Muscle of back (tissue), 11 donors: Measurements from ENCODE around the gene AGTRAP. TPM values are rescaled to one million over a fixed set of nuclear protein-coding genes. Genes with fewer than 3 reads are reported as not detected.

Source experiments
- DNase-seq, 3 donors: peaks; one replicate each; pipeline versions ENCODE4 v3.0.0 to v3.0.0-alpha.2; 2013
- polyA plus RNA-seq, 10 donors: library from polyadenylated mRNA; unstranded; fragments of 120-200 nt; gene quantifications; one replicate each; pipeline ENCODE4 v1.2.1, GENCODE V29; 2013; ENCODE audit not compliant: insufficient read length in 10 of 10

AGTRAP gene
- polyA plus RNA-seq, 10 donors, result 13.9 to 20.4 (median 16.7) TPM

DNA sequence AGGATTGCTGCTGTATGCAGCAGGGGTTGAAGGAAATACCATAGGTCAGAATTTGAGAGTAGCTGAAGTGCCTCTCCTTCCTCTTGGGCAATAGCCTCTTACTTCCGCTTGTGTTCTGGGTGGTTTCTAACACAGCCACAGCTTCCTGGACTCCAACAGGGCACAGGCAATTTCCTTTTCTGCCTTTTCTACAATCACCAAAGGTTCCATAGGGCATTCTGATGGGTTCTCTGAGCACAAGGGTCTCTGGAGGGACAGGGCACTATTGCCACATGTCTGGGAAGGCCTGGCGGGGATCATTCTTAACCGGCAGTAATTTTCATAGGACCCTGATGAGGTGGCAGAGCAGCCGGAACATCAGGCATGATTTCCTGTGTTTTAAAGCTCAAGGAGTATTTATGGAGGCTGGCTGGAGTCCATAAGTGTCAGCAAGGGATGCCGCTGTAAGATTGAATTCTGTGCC lies 5.5 kb upstream of the AGTRAP start:
- peak in 1 of 3 donors; percentile 55 for DNase-seq

DNA sequence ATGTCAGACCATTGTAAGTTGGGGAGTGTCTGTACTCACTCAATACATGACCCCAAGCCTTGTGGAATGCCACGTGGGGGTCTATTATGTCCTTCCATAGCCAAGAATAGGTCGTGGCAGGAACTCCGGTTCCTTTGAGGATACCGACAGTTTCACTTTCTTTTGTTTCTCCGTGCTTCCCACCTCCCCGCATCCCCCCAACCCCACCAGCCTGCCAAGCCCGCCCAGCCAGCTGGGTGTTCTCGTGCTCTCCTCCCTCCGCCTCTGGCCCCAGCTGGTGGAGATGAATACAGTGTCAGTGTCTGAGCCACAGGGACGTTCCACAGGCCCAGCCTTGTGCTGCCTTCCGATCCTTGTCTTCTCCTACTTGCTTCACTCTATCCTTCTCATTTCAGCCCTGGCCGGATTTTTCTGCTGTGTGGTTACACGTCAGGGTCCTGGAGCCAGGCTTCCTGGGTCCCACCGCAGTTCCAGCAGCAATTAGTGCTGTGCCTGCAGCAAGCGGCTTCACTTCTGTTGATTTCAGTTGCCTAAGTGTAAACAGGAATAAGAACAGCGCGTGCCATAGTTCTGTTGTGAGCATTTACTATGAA lies 4.1 kb upstream of the AGTRAP start:
- DNase-seq, result peak; percentile 80 to 93 (median 88)

DNA sequence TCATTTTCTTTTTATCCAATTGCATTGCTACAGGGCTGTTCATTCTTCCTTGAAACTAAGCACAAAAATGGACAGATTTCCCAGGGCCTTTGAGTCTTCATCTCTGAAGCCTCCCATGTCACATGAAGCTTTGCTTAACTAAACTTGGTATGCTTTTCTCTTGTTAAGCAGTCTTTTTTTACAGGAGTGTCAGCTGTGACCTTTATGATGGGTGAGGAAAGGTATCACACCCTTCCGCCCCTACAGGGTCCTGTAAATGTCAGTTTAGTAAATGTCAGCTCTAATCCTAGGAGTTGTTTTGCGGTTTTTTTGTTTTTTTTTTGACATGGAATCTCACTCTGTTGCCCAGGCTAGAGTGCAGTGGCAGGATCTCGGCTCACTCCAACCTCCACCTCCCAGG lies 2.6 kb upstream of the AGTRAP start:
- DNase-seq, result no peak

DNA sequence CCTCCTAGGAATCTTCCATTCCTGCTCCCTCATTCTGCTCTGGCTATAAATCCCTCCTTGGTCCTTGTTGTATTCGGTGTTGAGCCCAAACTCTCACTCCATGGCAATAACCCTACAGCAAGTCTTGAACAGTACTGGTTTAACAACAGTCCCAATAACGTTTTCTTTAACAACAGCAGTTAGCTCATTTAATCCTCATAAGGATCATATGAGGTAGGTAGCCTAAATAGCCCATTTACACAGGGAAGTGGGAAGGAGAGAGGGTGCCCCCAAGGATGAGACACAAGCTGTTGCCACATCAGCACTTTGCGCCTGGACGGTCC lies 444 bp upstream of the AGTRAP start:
- DNase-seq, result no peak

DNA sequence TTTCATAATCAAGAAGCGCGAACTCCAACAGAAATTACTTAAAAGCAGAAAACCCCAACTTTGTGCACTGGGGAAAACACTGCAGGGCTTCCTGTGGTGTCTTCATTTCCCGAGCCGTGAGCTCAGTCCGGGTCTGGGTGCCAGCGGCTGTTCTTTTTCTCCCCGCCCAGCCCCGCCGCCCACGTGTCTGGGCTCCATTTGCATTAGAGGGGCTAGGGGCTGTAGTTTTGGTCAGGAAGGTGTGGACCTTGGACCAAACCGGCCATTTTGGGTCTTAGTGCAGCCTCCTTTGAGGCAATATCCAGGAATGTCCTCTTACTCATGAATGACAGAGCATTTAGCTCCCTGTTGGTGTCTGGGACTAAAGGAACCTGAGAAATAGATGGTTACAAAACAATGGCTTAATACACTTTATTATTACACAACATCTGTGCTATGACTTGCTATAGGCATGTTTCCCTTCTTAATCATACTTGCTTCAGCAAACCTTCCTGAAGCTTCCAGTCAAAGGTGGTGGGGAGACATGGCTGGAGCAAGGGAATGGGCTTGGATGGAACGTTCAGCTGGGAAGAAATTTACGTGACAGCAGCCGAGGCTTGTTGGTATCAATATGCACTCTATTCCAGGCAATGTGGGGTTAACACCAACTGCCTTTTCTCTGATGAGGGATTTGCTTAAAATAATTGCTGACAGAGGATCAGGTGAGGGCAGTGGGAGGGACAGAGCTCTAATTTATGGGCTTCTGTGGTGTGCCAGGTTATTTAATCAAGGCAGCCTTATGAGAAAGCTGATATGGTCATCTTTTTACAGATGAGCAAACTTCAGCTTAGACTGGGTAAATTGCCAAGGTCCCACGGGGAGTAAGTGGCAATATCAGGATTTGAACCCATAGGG lies 1.1 kb downstream of the AGTRAP start:
- peak; percentile 33 to 79 (median 56) for DNase-seq

DNA sequence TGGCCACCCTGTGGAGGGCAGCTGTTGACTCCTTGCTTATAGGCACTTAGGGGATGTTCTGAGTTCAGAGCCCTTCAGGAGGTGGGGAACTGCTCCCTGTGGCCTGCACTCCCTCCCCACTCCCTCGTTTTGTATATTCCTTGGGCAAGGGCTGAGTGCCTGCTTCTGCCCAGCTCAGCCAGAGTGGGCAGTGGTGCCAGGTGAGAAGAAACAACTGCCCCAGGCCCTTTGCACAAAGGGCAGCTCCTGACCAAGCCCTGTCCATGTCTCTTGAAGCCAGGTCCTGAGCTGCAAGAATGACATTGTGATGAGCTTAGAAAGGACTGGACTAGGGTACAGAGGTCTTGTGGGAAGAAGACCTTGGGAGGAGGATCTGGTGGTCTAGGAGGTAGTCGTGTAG lies 2.2 kb downstream of the AGTRAP start:
- no peak for DNase-seq

DNA sequence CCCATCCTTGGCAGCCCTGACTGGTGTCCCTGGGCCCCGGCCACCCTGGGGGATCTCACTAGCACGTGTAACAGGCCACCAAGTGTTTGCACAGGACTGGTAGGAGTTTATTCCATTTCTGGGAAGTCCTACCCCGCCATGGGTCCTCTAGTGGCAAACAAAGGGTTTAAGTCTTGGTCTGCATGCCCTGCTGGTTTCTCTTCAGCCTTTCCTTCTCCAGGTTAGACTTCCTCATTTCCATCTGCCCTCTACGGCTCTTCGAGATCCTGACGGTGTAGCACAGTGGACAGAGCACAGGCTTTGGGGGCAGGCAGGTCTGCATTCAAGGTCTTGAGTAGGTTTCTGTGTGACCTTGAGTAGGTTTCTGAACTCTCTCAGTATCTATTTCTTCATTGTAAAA lies 2.8 kb downstream of the AGTRAP start:
- no peak for DNase-seq

DNA sequence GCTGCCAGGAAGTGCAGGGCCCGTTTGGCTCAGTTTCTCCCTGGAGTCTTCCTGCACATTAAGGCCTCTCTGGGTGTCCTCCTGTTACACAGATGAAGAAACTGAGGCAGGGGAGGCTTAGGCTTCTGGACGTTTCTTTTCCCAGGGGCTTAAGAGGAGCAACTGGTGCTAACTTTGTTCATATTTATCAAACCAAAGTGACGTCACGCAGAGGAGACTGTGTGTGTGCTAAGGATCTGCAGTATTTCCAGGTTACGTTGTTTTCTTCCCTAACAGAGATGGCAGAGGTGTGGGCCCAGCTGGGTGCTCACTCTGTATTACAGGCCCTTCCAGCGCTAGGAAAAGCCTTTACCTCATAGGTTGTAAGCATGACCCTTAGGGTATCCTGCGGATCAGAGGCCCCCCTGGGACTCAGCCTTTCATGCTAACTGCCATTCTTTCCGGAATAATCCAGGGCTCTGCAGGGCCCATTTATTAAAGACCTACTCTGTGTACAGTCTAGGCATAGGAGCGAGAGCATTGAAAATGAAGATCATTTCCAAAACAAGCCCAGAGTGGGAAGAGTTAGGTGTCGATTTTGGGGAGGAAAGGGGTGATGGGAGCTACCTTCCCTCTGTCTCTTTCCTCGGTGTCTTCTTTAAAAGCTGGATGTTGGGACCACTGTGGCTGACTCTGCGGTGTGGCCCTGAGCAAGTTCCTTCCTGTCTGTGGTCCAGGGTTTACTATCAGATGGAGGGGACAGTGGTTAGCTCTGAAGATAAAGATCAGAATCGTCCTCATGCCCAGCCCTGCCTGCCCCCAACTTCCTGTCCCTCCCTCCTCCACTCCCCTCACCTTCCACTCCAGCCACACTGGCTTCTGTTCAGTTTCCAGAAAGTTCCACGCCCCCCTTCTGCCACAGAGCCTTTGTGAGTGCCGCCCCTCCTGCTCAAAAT lies 4.6 kb downstream of the AGTRAP start:
- DNase-seq, result no peak

DNA sequence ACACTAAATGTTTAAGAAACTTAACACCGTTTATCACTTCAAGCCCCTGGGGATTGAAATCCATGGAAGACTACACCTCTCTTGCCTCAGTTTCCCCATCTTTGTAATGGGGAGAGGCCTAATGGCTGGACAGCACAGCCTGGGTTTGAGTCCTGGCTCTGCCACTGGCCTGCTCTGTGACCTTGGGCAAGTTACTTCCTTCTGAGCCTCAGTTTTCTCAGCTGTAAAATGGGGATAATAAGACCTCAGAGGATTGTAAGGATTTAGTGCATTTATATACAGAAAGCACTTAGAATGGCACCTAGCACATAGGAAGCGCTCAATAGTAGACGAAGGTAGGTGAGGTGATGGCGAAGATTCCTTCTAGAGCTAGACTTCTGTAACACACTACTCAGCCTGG lies 5.5 kb downstream of the AGTRAP start:
- no peak for DNase-seq

DNA sequence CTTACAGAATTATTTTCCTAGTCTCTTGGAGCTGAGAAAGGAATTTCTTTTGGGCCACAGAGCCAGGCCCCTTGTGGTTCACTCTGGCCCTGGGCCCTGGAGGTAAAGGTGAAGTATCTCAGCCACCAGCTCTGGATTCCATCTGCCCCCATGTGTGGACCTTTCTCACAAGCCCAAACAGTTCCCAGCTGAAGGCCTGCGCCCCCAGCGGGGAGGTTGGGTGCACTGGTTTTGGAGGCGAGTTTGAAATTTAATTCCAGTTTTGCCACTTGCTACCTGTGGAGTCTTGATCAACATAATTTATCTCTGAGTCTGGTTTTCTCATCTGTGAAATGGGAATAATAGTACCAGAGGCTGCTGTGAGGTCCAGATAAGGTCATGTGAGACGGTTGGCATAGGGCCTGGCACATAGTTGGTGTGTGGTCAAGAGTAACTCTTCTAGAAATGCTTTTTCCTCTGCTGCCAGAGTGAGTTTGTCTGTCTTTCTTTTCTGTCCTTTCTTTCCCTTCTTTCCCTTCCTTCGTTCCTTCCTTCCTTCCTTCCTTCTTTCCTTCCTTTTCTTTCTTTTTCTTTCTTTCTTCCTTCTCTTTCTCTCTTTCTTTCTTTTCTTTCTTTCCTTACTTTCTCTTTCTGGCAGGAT lies 6.1 kb downstream of the AGTRAP start:
- DNase-seq, result no peak

DNA sequence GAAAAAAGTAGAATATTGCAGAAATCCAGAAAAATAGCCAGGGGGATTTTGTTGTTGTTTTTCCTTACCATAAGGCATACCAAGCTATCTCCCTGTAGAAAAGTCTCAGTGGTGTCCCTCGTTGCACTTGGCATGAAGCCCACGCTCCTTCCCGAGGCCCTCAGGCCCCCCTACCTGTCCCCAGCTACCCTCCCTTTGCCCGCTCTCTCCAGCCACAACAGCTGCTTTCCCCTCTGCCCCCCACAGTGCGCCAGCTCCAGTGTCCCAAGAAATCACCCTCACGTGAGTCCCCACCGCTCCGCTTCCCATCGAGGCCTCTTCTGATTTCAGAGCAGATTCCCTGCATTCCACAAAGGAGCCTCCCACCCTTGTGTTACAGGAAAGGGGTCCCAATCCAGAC lies 8.4 kb downstream of the AGTRAP start:
- no peak for DNase-seq

DNA sequence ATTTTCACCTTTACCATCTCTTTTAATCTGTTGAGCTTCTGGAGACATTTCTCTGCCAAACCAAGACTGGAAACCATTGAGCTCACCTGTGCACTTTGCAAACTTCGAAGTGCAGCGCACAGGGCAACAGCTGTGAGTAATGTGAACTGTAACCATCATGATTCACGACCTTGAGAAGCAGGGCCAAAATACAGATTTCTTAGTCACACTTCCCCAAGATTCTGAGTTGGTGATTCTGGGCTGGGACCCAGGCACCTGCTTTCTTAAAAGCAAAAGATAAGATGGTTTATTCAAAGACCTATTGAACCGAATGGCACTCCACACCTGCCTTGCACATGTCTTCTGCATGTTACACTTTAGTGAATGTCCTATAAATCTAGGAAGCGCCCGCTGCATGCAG lies 10.2 kb downstream of the AGTRAP start:
- no peak for DNase-seq

DNA sequence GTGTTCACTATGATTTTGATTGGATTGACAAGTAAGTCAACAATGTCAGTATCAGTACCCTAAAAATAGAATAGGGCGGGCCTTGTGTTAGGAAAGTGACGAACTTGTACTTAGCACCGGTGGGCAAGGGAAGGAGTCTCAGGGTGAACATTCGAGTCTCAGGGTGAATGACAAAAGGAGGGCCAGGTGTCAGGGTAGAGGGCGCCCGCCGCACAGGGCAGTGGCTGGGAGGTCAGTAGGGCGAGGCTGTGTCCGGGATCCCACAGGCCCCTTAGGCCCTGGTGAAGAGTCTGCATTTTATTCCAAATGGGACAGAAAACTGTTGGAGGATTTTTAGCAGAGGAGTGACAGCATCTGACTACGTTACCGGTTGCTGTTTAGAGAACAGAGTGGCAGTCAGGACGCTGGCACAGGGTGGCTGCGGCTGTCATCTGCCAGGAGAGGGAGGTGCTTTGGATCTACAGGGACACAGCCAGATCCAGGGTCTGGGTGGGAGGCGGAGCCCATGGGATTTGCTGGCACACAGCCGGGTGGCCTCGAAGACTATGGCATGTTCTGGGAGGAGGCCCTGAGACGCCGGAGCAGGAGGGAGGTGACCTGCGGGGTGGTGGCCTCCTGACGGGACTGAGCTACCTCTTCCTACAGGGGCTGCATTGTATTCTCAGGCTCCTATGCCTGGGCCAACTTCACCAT lies 11.0 kb downstream of the AGTRAP start:
- no peak for DNase-seq

DNA sequence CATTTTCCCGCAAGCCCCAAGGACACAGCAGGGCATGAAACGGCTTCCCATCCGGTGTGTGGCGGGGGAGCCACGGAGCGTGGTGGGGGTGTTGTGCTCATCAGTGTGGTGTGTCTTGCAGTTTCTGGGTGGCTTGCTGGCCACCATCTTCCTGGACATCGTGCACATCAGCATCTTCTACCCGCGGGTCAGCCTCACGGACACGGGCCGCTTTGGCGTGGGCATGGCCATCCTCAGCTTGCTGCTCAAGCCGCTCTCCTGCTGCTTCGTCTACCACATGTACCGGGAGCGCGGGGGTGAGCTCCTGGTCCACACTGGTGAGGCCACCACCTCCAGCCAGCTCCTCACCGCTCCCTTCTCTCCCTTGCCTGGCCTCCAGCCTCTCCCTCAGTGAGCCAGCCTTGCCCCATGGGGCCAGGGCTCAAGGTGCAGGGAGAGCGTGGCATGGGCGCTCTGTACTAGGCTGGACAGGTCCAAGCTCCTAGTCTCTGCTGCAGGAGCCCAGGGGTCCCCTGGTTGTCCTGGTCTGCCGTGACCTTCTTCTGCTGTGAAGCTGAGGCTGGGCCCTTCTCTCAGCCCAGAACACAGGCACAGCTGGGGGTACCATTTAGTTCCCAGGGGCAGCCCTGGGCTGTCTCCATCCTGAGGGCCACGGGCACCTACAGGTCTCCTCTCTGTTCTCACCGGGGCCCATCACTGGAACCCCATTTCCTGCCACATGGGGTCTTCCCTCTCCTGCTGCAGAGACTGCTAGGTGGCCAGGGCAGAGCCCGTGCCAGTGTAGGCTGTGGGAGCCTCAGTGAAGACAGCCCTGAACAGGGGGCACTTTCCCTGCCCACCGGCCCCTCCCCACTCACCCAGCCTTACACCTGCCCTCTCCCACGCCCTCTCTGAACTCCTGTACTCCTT lies 12.6 kb downstream of the AGTRAP start:
- DNase-seq, result no peak

DNA sequence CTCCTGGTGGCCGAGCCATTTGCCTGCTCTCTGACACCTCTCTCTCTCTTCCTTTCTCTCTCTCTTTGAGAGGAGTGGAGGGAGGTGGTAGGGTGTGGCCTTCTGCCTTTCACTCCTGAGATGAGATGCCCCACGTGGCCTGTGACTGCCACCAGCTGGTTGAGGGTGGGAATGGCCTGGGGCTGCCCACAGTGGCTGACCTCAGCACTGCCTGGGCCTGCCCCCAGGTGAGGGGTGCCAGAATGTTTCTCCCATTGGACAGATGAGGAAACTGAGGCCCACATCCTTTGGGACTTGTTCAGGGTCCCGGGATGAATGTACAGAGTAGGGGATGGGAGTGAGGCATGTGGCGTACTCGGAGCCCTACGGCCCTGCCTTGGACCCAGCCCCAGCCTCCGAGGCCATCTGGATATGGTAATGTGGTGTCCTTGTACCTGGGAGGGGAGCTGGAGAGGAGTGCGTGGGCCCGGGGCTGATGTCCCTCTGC lies 13.3 kb downstream of the AGTRAP start:
- no peak for DNase-seq

DNA sequence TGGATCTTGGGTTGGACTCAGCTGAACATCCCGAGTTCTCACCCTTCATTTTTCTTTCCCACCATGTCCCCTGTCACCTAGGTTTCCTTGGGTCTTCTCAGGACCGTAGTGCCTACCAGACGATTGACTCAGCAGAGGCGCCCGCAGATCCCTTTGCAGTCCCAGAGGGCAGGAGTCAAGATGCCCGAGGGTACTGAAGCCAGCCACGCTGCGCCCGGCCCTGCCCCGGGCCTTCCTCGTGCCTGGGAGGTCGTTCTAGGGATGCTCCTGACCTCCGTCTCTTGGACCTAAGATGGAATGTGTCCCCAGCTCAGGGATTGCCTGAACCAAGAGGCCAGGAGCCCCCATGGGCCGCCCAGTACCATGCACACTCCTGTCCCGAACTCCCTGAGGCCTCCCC lies 14.1 kb downstream of the AGTRAP start:
- no peak for DNase-seq

DNA sequence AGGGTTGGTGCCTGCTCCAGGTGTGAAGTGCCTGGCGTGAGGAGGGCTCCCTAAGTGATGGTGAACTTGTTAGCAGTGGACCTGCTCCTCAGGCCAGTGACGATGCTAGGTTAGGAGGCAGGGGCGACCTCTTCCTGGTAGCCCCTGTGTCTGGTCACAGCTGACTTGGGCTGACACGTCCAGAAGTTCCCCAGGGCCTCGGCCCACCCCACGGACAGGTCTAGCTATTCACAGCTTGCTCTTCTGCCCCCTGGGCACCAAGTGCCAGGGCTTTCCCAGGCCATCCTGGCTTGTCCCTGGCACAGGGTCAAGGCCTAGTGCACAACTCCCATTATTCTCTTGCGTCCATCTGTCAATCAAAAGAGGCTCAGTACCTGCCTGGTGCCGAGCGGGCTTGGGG lies 15.2 kb downstream of the AGTRAP start:
- DNase-seq, result no peak

DNA sequence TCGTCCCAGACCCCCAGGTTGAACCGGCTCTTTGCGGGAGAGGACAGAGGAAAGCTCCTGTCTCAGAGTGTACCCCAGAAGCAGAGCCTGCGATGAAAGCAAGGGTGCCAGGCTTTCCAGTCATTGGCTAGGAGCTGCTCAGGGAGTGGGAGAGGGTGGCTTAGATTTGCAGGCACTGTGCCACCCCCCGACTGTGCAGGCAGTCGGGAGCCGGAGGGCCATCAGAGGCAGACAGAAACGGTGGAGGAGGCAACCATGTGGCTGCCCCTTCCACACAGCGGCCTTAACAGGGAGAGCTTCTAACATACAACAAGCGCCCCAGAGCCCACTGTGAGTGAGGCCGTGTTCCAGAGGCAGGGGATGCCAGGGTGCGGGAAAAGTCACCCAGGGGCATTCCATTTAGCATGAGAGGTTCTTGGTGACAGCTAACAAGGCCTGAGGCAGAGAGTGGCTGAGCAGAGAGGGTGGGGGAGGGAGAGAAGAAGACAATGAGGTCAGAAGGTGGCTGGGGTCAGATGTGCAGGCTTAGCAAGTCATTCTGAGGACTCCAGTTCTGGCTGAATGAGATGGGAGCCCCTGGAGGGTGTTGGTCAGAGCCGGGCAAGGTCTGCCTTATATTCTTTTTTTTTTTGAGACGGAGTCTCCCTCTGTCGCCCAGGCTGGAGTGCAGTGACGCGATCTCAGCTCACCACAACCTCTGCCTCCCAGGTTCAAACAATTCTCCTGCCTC lies 16.6 kb downstream of the AGTRAP start:
- DNase-seq, result no peak

DNA sequence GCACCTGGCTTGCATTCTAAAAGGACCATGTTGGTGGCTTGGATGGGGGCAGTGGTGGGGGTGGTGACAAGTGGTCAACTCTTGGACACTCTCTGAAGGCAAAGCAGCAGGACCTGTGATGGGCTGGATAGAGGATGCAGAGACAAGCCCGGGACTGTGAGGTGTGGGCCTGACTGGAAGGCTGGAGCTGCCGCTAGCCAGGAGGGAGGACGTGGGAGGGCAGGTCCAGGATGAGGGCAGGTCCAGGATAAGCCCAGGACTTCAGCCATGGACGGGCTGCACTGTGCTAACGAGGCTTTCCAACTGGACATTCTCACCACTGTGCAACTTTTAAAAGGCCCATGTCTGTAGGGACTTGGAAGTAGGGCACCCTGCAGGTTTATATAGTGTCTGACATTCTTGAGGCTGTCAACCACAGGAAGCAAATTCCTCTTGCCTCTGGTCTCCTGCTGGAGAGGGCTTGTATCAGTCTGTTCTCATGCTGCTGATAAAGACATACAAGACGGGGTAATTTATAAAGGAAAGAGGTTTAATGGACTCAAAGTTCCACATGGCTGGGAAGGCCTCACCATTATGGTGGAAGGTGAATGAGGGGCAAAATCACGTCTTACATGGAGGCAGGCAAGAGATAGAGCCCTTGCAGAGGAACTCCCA lies 17.7 kb downstream of the AGTRAP start:
- DNase-seq, result no peak
